ENCODE results near the gene SATL1.
"Not testable (repeated sequence)": the region's sequence is repeated elsewhere in the genome, so short reads cannot be mapped to it uniquely, and the experiment has no call there.

The SATL1 gene, protein sequence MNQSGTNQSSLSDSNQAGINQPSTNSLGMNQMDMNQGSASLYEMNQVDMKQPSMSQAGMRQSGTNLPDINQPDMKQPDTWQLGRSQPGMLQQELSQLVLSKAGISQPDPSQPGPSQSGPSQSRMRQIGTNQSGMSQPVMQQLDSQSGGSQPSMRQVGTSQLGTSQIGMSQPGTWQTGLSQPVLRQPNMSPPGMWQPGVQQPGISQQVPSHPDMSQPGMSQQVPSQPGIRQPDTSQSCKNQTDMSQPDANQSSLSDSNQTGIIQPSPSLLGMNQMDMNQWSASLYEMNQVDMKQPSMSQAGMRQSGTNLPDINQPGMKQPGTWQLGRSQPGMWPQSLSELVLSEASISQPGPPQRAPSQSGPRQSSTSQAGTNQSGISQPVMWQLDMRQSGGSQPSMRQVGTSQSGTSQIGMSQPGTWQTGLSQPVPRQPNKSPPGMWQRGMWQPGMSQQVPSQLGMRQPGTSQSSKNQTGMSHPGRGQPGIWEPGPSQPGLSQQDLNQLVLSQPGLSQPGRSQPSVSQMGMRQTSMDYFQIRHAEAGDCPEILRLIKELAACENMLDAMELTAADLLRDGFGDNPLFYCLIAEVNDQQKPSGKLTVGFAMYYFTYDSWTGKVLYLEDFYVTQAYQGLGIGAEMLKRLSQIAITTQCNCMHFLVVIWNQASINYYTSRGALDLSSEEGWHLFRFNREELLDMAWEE

DNA sequence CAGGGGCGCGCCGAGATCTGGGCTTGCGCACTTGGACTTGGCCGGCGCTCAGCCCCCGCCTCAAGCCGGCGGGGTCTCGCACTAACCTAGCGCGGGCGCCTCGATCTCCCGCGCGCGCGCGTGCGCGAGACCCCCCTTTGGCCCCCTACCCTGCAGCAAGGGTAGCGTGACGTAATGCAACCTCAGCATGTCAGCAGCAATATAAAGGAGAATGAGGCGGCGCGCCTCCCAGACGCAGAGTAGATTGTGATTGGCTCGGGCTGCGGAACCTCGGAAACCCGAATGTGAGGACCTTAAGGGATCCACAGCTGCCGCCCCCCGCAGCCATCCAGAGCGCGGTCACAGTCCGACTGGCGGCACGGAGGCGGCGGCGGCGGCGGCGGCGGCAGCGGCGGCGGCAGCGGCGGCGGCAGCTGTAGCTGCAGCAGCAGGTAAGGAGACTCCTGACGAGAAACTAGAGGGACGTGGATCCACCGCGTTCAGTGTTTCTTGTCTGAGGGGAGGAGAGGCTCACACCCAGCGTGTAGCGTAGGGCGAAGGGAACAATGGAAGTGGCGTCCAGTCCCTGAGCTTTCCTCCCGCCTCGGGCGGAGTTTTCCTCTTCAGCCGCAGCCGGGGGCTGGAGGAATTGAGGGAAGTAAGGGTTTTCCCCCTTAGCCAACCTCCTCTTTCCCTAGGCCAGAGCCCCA lies at the start of gene SATL1, which contains the start of gene ZNF711:
Gene SATL1 (minus strand): TSS at position 19 of the 689 bp plus-strand sequence. CDS start 134,811 bp downstream, outside the sequence.
Gene ZNF711 (plus strand): TSS at position 231 of the 689 bp plus-strand sequence. CDS start 3,582 bp downstream, outside the sequence.
- peak in 1 of 2 donors; percentile 7 for DNase-seq (ENCODE audit: low read depth in 2 of 2)

DNA sequence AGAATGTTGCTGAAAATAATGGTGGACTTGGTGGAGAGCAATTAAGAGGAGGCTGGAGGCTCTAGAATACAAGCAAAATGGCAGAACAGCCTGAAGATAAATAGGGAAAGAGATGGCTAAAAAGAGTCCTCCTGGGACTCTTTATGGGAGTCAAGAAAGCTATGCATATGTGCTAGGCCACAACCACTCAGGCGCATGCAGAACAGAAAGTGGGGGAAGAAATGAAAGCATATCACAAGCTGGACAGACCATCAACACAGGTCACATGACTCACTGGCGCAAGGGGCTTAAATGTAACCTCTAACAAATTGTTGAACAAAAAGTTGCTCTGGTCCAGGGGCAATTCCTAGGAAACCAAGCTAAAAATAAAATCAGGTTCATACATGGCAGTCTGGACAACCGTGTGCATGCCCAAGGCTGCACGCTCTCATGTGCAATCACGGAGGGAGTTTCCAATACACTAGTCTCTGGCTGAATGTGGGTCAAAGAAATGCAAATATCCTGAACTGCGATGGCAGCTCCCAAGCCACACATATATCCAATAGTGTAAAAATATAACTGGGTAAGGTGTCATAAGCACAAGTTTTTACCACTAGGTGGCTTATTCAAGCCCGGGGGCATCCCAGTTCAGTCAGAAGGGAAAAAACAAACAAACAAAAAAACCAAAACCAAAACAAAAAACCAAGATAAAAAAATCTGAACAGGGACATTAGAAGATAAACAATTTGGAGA lies 45.6 kb upstream of the SATL1 start:
- no peak for DNase-seq (ENCODE audit: low read depth in 2 of 2)

DNA sequence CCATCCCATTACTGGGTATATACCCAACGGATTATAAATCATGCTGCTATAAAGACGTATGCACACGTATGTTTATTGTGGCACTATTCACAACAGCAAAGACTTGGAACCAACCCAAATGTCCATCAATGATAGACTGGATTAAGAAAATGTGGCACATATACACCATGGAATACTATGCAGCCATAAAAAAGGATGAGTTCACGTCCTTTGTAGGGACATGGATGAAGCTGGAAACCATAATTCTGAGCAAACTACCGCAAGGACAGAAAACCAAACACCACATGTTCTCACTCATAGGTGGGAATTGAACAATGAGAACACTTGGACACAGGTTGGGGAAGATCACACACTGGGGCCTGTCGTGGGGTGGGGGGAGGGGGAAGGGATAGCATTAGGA lies 41.7 kb upstream of the SATL1 start:
- not testable (repeated sequence) for DNase-seq (ENCODE audit: low read depth in 2 of 2)

DNA sequence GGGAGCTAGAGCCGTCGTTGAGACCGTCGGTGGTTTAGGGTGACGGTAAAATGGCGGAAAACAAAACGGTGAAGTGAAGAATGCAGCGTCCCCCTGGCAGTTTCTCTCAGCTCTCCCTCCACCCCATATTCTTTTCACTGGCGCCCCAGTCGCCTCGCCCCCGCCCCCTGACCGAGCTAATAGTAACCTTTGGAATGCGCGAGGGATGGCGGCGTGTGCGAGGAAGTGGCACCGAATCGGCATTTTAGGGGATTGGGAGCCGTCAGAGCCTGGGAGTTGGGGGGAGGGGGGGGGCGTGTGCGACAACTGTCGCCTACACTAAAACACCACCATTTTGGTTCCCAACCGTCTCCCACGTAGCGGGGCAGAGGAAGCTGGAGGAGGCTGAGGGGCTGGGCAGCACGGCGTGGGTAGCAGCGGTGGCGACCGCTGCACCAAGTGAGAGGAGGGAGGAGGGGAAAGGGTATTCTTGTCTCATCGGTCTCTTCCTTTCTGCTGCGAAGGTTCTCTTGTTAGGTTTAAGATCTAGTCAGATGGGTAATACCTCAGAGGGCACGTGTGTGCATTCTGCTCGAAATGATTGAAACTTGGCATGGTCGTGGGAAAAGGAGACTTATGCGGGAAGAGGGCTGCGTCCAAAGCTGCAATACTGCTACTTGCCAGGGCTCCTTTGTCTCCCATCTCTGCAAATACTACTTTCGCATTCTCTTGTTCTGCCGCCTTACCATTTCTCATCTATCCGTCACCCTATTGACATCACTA lies 1.1 kb upstream of the SATL1 start:
- peak in 1 of 2 donors; percentile 0 for DNase-seq (ENCODE audit: low read depth in 2 of 2)

DNA sequence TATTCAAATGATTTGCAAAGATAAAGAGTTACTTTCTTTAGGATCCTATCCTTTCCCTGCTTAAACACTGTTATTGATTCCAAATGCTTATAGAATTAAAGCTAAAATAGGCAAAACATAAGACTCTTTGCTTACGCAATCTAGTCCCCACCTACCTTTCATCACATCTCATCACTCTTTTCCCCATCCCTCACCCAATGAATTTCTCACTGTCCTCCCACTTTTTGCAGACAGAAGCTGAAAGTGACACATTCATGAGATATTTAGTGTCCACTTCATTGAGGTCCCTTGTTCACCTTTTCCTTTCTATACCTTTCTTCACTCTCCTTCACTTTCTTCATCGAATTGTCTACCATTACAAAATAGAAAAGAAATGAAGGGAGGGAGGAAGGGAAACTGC lies 424 bp downstream of the SATL1 start:
- DNase-seq (ENCODE audit: low read depth in 2 of 2), result no peak

DNA sequence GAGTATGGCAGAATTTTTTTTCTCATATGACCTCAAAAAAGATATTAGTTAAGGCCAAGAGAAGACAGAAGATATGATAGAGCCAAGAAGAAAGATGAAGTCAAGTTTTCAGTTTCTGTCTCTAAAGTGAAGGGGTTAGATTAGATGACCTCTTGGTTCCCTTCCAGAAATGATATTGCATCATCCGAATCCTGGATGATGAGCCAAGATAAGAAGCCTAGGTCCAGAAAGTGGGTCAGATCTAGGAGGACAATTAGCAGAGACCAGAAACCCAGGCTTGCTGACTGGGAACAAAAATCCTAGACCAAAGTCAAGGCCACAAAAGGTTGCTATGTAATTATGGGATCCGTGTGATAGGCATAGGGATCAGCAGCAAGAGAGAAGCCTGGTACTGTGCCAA lies 20.2 kb downstream of the SATL1 start:
- no peak for DNase-seq (ENCODE audit: low read depth in 2 of 2)

DNA sequence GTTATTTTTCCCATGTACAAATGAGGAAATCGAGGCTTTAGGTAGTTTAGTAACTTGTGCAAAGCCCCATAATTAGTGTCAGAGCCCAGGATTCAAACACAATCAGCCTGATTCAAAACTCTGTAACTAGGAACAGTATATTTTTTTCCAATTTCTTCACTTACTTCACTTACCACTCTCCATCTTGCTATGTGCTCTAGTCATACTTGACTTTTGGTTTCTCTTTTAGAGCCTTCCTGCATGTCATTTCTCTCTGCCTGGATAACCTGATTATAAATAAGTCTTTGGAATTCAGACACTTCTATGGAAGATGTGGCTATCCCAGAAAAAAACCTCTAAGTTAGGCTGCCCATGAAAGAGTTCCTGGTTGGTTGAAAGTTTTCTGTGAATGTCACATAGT lies 22.2 kb downstream of the SATL1 start:
- DNase-seq (ENCODE audit: low read depth in 2 of 2), result no peak

DNA sequence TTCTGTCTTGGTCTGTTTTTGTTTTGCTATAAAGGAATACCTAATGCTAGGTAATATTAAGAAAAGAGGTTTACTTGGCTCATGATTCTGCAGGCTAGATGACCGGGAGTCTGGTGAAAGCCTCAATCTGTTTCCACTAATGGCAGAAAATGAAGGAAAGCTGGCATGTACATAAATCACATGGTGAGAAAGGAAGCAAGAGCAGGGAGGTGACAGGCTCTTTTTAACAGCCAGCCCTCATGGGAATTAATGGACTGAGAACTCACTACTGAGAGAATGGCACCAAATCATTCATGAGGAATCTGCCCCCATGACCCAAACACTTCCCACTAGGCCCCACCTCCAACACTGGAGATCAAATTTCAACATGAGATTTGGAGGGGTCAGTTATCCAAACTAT lies 27.6 kb downstream of the SATL1 start:
- DNase-seq (ENCODE audit: low read depth in 2 of 2), result no peak

DNA sequence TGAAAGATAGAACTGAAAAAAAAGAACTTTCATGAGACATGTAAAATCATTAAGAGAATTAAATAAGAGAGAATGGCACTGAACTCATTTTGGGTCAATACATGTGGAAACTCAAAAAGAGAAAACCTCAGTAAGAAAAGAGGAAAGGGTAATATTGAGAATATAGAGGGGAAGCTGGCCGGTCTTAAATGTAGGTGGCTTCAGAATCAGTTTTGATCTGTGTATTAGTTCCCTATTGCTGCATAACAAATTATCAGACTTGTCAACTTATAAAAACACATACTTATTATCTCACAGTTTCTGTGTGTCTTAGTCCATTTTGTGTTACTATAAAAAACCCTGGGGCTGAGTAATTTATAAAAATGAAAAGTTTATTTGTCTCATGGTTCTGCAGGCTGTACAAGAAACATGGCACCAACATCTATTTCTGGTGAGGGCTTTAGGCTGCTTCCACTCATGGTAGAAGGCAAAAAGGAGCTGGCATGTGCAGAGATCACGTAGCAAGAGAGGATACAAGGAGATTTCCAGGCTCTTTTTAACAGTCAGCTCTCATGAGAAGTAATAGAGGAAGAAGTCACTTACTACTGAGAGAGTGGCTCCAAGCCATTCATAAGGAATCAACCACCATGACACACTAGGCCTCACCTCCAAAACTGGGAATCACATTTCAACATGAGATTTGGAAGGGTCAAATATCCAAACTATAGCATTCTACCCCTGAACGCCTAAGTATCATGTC lies 29.6 kb downstream of the SATL1 start:
- DNase-seq (ENCODE audit: low read depth in 2 of 2), result no peak

DNA sequence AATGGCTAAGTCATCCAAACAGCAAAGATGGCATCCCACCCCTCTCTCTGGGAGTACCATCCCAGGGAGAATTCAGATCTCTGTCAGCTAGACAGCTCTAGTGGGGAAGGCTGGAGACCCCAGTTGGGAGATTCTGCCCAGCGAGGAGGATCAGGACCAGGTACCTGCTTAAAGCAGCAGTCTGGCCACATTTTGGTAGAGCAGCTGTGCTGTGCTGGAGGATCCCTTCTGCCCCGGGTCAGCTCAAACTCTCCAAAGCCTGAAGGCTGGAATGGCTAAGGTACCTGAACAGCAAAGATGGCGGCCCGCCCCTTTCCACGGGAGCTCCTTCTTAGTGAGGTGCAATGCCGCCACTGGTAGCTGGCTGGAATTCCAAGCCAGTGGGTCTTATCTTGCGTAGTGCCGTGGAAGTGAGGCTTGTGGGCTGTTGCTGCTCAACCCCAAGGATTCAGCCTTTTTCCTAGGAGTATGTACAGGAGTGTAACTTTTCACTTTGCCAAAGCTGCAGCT lies 40.1 kb downstream of the SATL1 start:
- no peak for DNase-seq (ENCODE audit: low read depth in 2 of 2)

DNA sequence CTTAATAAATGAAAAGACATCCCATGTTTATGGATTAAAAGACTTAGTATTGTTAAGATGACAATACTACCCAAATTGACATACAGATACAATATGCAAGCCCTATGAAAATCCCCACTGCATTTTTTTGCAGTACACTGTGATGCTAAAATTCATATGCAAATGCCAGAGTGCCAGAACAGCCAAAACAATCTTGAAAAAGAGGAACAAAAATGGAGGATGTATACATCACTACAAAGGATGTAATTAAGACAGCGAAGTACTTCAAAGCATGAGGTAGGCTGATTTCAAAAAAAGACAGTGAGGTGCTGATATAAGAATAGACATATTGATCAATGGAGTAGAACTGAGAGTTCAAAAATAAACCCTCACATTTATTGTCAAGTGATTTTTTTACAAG lies 47.3 kb downstream of the SATL1 start:
- DNase-seq (ENCODE audit: low read depth in 2 of 2), result no peak

DNA sequence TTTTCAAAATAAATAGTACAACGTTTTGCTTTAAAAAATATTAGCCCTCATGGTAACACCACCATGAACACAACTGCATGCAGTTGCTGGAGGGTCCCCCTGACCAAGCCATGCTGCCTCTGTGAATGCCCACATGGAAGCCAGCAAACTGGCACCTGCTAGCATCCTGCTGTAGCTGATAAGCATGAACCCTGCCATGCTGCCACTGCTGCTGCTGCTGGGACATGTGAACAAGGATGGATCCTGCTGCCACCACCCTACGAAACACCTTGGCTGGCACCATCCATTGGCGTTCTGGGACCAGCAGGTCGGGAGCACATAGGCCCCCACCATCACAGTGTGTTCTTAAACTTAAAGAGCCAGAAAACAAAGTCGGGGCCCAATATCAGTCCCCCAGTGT lies 83.9 kb downstream of the SATL1 start:
- DNase-seq (ENCODE audit: low read depth in 2 of 2), result no peak

DNA sequence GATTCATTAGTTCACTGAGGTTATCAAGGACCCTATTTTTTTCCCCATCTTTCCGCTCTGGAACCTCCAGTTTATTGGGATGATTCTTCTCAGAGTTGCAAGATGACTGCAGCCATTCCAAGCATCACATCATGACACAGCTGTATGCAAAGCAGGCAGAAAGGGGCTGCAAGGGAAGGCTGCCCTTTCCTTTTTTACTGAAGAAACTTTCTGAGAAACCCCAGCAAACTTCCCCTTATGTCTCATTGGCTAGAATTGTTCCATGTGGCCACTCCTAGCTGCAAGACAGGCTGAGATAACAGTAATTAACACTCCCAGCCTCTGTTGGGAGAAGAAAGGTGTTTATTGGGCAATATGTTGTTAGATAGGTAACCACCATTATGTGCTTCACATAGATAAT lies 102.6 kb downstream of the SATL1 start:
- DNase-seq (ENCODE audit: low read depth in 2 of 2), result no peak

DNA sequence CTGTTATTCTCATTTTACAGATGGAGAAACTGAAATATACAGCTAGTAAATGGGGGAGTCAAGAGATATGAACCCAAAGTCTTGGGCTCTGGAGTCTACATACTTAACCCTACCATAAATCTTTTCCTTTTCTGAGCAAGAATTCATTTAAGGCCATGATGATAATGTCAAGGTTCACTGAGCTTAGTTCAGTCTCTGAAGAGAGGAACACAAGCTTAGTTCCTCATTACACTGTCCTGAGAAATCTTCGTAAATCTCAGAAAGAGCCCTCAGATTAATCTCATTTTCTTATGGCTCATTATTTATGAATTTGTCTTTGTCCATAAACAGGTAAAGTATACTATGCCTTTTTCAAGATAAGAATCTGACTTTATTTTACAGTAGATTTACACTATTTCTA lies 104.2 kb downstream of the SATL1 start:
- no peak for DNase-seq (ENCODE audit: low read depth in 2 of 2)

DNA sequence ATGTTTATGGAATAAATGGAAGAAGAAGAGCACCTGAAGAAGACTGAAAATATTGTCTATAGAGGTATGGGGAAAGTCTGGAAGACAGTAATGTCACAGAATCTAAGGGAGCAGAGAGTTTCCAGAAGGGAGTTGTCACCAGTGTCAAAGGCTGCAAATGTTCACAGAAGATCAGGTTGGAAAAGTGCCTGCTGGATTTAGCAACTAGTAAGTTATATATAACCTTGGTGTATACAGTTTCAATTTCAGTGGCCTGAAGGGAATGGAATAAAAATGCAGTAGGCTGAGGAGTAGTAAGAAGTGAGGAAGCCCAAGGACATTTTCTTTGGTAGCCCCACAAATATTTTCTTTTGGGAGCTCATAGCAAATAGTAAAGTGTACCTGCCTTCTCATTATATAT lies 107.2 kb downstream of the SATL1 start:
- no peak for DNase-seq (ENCODE audit: low read depth in 2 of 2)

DNA sequence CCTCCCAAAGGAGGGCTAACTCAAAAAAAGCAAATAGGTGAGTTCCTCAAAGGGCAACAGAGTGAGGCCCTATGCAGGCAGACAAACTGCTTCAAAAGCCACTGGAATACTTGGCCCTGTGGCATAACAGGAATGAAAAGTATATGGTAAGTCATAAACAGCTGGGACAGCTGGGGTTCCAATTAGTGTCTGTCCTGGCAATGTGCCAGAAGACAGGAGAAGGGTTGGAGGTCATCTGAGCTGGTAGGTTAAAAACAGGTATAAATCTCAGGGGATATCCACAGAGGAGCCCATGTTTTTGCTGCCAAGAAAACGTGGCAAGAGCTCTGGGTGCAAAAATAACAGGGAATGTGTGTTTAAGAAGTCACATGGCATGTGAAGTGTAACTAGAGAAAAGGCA lies 128.3 kb downstream of the SATL1 start:
- no peak for DNase-seq (ENCODE audit: low read depth in 2 of 2)

DNA sequence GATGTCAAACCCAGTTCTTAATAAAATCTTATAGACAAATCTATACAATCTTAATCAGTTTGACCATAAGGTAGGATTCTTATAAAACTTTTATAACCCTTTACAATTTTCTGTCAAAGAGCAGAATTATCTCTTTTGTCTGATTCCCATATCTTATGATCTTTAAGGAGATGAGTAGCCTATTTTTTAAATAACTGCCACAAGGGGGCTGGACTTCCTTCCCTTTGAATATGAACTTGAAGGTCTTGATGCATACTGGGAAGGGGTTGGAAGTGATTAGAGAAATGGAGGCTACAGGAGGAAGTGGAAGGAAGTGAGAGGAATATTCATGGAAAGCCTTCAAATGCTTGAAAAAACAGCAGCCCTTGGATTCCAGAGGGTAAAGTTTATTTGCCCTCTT lies 128.8 kb downstream of the SATL1 start:
- no peak for DNase-seq (ENCODE audit: low read depth in 2 of 2)

DNA sequence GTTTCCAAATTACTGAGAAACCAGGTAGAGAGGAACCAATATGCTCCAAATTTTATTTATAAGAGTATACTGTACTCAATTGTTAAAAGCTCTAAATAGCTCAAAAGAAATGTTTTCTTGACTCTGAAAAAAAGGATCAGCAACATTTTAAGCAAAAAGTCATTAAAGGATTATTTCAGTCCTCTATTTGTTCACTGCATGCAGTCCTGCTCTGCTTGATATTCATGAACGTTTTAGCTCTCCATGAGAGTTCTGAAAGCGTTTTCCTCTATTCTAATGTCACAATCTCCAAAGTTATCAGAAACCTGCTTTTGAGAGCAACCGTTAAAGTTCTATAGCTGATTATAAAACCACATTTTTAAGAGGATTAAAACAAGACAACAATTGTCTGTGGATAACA lies 129.4 kb downstream of the SATL1 start:
- no peak for DNase-seq (ENCODE audit: low read depth in 2 of 2)

DNA sequence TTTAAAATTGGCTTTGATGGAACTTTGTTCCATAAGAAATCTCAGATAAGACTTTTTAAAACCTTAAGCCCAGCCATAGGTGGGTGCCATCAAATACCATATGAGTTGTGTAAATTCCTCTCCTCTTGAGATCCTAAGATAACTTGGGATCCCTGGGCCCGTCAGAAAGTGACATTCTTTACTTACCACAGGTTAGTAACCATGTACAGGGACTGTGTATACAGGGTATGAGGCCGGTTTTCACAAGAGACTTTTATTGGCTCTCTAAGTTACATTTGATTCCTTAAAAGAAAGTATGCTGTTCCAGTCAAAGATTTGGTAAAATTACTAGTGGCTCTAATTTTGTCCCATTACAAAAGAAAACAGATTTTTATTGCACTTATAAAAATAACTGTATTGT lies 129.8 kb downstream of the SATL1 start:
- DNase-seq (ENCODE audit: low read depth in 2 of 2), result no peak

DNA sequence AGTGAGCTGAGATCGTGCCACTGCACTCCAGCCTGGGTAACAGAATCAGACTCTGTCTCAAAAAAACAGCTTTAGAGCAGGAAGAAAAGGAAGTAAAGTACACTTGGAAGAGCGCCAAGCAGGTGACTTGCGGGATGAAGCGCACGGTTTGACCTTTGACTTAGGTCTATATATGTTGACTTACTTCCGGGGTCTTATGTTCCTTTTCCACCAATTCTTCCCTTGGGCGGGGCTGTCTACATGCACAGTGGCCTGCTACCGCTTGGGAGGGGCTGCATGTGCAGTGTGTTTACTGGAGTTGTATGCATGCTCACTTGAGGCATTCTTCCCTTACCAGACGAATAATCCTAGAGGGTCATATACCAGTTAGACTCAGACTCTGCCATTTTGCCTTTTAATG lies 131.3 kb downstream of the SATL1 start:
- no peak for DNase-seq (ENCODE audit: low read depth in 2 of 2)
